Fibroblast of peridontal ligament (primary cell): ENCODE results near the gene CCDC38.
A peak's percentile ranks its signal among the peaks of the same experiment; 100 is the strongest.

Source experiments
- DNase-seq: peaks from one replicate; pipeline ENCODE4 v3.0.0-alpha.2; 2010; ENCODE audit errors: extremely low read depth

CCDC38 gene

DNA sequence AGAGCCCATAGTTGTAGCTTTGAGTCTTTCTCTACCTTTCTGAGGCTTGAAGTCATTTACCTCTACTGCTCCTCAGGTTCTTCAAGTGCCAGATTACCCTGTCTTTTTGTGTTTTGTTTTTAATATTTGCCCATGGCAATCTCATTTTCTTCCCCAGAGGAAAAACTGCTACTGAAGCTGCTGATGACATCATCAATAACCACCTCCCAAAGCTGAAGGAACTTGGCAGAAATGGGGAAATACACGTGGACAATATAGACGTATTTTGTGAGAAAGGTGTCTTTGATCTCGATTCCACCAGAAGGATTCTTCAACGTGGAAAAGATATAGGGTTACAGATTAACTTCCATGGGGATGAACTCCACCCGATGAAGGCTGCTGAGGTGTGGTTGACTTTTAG is 17.8 kb upstream of the CCDC38 start:
- no peak for DNase-seq

DNA sequence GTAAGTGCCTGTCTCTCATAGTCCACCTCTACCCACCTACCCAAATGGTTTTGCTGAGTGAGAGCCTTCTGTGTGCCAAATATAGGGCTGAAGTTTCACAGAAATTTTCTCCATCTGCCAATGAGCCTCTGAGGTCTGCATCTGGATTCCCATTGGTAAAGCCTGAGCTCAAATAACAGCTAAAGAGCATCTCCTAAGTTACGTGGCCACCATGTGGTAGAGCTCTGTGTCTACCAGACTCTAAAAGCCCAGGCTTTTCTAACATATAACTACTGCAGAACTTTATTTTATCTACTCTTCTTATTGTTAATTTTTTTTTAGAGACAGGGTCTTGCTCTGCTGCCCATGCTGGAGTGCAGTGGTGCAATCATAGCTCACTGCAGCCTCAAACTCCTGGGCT is 16.7 kb upstream of the CCDC38 start:
- peak; percentile 42 for DNase-seq

GRCh38 chr12:95956557-95957145 is 14.2 kb upstream of the CCDC38 start:
- no peak for DNase-seq

DNA sequence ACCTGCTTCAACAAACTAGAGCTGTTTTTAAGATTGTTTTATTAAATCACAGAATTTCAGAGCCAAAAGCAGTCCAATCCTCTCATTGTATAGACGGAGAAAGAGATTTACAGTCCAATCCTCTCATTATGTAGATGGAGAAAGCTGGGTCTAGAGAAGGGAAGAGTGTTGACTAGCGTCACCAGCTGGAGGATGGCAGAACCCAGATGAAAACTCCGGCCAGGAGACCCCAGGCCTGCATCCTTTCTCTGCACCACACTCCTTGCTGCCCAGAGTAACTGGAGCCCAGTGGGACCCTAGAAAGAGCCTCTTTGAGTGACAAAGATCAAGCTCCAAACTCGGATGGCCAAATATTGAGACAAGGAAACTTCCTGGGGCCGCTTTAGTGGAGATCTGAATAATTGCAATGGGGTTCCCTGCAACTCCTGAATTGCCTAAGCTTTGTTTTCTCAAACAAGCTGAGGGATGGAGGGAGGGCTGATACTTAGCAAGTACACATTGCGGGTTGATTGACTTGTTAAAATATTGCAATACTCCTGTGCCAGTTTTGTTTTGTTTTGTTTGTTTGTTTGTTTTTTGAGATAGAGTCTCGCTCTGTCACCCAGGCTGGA is 13.2 kb upstream of the CCDC38 start:
- DNase-seq, result no peak

- peak; percentile 4 for DNase-seq
Measured at GRCh38 chr12:95953000-95953399, 10.6 kb upstream of the CCDC38 start.

DNA sequence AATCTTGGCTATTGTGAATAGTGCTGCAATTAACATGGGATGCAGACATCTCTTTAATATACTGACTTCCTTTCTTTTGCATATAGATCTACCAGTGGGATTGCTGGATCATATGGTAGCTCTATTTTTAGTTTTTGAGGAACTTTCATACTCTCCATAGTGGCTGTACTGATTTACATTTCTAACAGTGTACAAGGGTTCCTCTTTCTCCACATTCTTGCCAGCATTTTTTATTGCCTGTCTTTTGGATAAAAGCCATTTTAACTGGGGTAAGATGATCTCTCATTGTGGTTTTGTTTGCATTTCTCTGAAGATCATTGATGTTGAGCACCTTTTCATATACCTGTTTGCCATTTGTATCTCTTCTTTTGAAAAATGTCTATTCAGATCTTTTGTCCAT is 9.1 kb upstream of the CCDC38 start:
- DNase-seq, result no peak

DNA sequence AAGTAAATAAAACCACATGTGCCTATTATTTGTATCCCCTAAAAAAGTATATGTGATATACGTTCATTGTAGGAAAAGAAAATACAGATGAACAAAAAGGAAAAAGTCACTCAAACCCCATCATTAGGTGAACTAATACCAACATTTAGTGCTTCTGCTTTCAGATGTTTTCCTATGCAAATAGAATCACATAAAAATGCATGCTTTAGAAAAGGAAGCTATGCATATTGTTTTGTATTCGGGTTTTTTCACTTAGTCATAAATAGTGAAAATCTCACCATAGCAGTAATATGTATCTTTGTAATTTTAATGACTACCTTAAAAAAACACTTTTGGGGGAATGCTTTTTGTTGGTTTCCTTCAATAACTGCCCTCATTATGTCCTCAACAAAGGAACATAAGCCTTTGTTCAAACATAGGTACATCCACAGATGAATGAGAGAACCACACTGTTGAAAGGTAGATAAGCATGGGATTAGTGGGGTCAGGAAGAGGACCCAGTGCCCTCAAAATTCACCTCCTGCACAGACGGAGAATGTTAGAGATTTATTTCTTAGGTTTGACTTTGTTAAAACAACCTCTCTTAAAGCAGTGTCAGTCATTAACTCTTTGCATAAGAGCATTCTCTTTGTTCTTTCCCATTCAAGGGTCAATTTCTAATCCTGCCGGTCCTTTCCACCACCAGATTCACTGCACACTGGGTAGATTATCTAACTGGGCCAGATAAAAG is 7.2 kb upstream of the CCDC38 start:
- no peak for DNase-seq

DNA sequence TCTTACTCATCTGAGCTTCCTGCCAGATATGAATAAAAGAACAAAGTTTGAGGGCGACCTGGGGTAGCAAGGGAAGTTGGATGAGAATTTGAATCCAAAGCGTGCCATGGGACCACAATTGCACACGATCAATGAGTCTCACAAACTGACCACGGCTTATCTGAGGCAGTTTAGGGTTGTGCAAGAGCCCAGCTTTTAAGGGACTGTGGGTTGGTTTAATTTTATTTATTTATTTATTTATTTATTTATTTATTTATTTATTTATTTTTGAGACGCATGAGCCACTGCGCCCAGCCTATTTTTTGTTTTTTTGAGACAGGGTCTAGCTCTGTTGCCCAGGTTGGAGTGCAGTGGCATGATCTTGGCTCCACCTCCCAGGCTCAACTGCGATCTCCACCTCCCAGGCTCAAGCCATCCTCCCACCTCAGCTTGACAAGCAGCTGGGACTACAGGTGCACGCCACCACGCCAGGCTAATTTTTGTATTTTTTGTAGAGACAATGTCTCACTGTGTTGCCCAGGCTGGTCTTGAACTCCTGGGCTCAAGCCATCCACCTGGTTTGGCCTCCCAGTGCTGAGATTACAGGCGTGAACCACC is 1.8 kb upstream of the CCDC38 start:
- DNase-seq, result no peak

GRCh38 chr12:95943330-95943842 is 972 bp upstream of the CCDC38 start, which contains the start of gene AMDHD1:
Gene AMDHD1, plus strand, starts transcription at chr12:95943331. Its CDS starts 68 bp downstream, at chr12:95943399.
- peak; percentile 36 for DNase-seq

DNA sequence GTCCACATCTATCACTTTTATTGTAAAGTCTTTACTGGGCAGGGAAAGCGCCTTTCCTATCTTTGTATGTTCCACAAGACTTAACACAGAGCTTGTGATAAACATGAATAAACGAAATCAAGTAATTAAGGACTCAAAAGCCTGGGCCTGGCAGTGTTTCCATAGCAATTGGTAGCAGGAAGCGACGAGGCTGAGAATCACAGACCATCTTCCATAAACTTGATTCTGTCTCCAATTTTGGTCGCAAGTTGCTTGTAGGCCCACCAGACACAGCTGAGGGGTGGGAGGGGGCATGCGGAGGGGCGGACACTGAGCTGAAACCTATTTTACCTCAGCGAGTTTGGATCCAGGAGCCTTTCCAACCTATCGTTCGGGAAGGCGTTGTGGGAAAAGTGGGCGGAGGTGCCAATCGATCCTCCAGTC is 302 bp downstream of the CCDC38 start:
- DNase-seq, result peak; percentile 11

DNA sequence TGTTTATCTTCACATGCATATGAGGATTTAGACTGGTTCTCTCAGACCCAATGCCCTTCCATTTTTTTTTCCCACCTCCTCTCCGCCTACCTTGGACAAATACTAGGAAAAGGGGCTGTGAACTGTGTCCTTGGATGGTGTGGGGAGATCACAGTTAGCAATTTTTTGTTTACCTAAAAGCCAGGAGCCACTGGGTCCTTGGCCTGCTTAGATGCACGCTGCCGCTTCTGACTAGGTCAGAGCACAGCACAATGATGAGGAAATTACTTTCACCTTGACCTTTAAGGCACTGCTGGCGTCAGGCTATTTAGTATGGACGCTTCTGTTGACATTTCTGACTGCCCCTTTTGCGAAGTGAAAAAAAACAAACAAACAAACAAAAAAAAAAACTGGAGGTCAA is 1.9 kb downstream of the CCDC38 start:
- no peak for DNase-seq

GRCh38 chr12:95922231-95922630 is 20.2 kb downstream of the CCDC38 start:
- peak; percentile 40 for DNase-seq

GRCh38 chr12:95919110-95919509 is 23.3 kb downstream of the CCDC38 start:
- DNase-seq, result no peak

DNA sequence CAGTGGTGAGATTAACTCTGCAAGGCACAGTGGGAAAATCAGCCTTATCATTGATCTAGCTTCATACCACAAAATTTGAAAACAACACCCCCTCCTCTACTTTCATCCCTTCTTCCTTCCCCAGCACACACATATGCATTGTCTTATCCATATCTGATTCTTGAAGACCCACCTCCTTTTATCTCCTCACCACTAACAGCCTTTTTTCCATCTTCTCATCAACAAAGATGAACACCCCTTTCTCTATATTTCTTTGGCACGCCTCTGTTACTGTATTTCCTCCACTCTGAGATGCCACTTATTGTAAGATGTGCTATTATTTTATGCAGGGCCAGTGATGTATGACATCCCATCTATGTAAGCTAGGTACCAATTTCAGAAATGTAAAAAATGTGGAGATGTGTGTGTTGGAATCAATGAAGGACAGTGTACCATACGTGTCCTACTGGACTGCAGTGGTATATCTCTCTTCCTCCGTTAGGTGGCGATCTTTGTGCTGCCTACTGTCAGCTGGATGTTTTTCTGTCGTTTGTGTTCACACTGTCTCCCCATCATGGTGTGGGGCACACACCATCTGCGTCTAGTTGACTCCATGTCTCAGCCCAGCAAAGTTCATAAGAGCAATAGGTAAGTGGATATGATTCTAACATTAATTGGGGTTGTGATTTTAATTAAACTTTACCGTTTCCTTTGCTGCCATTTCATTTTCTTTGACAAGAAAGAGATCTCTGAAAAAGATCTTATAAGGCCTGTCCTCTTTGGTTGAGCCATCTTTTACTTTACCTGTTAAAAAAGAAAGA is 24.0 kb downstream of the CCDC38 start:
- peak; percentile 58 for DNase-seq

- DNase-seq, result no peak
Measured at GRCh38 chr12:95909871-95910270, 32.5 kb downstream of the CCDC38 start.

DNA sequence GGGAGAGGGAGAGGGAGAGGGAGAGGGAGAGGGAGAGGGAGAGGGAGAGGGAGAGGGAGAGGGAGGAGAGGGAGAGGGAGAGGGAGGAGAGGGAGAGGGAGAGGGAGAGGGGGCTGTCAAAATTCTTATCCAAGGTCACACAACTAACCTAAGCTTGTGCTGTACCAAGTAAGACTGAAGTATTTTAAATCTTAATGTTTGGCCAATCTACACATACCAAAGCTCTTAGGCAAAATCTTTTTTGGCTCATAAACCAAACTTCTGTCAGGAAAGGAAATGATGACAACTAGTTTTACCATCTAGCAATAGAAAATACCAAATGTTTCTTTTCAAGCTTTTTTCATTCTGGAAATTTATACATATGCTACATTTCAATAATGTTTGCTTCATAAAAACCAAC is 33.8 kb downstream of the CCDC38 start:
- peak; percentile 73 for DNase-seq

DNA sequence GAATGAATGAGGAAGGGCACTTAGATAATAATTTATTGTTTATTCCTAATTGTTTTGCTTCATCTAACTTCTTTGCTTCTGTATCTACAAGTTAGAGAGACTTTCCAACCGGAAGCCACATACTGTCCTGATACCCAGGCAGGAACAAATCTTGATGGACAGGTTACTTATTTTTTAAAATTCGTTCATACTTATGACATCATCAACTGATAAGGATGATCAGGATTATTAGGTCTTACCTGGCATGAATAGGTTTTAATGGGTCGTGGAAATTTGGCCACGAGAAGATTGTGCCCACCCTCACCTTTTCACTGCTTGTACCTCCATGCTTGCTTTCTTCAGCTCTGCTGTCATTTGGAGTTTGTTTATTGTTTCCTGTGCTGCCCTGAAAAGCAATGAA is 44.3 kb downstream of the CCDC38 start:
- no peak for DNase-seq

- no peak for DNase-seq
Measured at GRCh38 chr12:95896846-95897245, 45.6 kb downstream of the CCDC38 start.

- no peak for DNase-seq
Measured at GRCh38 chr12:95890958-95891357, 51.5 kb downstream of the CCDC38 start.

DNA sequence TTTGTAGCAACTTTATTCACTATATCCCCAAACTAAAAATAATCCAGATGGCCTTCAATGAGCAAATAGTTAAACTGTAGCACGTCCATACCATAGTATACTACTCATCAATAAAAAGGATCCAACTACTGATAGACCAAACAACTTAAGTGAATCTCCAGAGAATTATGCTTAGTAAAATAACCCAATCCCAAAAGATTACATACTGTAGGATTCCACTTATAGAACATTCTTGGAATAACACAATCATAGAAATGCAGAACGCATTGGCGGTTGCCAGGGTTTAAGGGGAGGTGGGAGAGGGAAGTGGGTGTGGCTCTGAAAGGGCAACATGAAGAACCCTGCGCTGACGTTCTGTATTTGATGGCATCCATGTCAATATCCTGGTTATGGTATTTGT is 55.1 kb downstream of the CCDC38 start:
- DNase-seq, result no peak

DNA sequence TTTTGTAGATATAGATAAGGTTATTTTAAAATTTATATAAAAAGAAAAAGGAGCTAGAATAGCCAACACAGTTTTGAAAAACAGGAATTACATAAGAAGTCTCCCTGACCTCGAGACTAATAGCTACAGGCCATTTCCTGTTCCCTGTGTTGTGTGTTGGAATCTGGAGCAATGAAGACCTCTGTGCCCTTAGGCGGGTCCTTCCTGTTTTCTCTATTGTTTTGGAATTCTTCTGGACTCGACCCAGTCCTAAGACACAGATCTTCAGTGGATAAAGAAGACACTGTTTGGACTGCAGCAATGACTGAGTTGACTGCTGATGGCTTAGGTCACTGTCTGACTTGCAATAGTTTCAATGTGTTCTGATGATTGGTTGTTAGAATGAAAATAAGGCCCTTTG is 57.4 kb downstream of the CCDC38 start:
- no peak for DNase-seq

DNA sequence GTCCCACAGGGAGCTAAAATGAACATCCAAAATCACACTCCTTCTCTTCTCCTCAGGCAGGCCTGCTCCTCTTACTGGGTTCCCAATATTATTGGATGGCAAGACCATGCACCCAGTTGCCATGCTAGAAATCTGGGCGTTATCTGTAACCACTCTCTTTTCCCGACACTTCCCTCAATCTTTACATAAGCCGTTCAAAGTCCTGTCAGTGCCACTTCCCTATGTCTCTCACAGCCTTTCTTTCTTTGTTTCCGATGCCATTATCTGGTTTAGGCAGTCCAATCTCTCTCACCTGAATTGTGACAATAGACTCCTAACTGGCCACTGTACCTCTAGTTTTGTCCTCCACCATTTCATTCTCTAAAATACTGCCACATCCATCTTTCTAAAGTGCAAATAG is 59.5 kb downstream of the CCDC38 start:
- no peak for DNase-seq
